ENCODE measurements around the gene PSD2.
A peak's percentile ranks its signal among the peaks of the same experiment; 100 is the strongest.

Gene PSD2

GRCh38 chr5:139763280-139763929 lies 32.2 kb upstream of the PSD2 start:
- no peak for DNase-seq (ENCODE audit: low read depth in 2 of 3, low spot score in 2 of 3)

GRCh38 chr5:139763930-139764791 lies 31.4 kb upstream of the PSD2 start:
- no peak for DNase-seq (ENCODE audit: low read depth in 2 of 3, low spot score in 2 of 3)

- DNase-seq (ENCODE audit: low read depth in 2 of 3, low spot score in 2 of 3): no peak
These were observed 30.7 kb upstream of the PSD2 start for GRCh38 chr5:139764886-139765408.

GRCh38 chr5:139765409-139766217 lies 30.0 kb upstream of the PSD2 start:
- DNase-seq (ENCODE audit: low read depth in 2 of 3, low spot score in 2 of 3): peak; percentile 57 to 92 (median 69)

GRCh38 chr5:139767960-139768359 lies 27.6 kb upstream of the PSD2 start:
- DNase-seq (ENCODE audit: low read depth in 2 of 3, low spot score in 2 of 3): no peak

GRCh38 chr5:139768807-139769465 lies 26.7 kb upstream of the PSD2 start:
- DNase-seq (ENCODE audit: low read depth in 2 of 3, low spot score in 2 of 3): no peak

GRCh38 chr5:139769477-139769876 lies 26.1 kb upstream of the PSD2 start:
- no peak for DNase-seq (ENCODE audit: low read depth in 2 of 3, low spot score in 2 of 3)

GRCh38 chr5:139770722-139771121 lies 24.9 kb upstream of the PSD2 start:
- no peak for DNase-seq (ENCODE audit: low read depth in 2 of 3, low spot score in 2 of 3)

GRCh38 chr5:139772089-139772791 lies 23.4 kb upstream of the PSD2 start:
- DNase-seq (ENCODE audit: low read depth in 2 of 3, low spot score in 2 of 3): no peak

GRCh38 chr5:139772927-139773690 lies 22.5 kb upstream of the PSD2 start:
- DNase-seq (ENCODE audit: low read depth in 2 of 3, low spot score in 2 of 3): no peak

GRCh38 chr5:139774980-139775661 lies 20.5 kb upstream of the PSD2 start:
- peak; percentile 60 to 93 (median 82) for DNase-seq (ENCODE audit: low read depth in 2 of 3, low spot score in 2 of 3)

GRCh38 chr5:139775872-139776271 lies 19.7 kb upstream of the PSD2 start:
- no peak for DNase-seq (ENCODE audit: low read depth in 2 of 3, low spot score in 2 of 3)

GRCh38 chr5:139776861-139777260 lies 18.7 kb upstream of the PSD2 start:
- DNase-seq (ENCODE audit: low read depth in 2 of 3, low spot score in 2 of 3): no peak

GRCh38 chr5:139783436-139783965 lies 12.1 kb upstream of the PSD2 start:
- no peak for DNase-seq (ENCODE audit: low read depth in 2 of 3, low spot score in 2 of 3)

- DNase-seq (ENCODE audit: low read depth in 2 of 3, low spot score in 2 of 3): no peak
These were observed 11.1 kb upstream of the PSD2 start for GRCh38 chr5:139784488-139784887.

GRCh38 chr5:139787257-139787567 lies 8.4 kb upstream of the PSD2 start:
- DNase-seq (ENCODE audit: low read depth in 2 of 3, low spot score in 2 of 3): no peak

GRCh38 chr5:139787568-139788293 lies 7.9 kb upstream of the PSD2 start:
- DNase-seq (ENCODE audit: low read depth in 2 of 3, low spot score in 2 of 3): peak; percentile 67 to 98 (median 95)

- DNase-seq (ENCODE audit: low read depth in 2 of 3, low spot score in 2 of 3): no peak
These were observed 7.2 kb upstream of the PSD2 start for GRCh38 chr5:139788294-139788910.
